NCI-H146 treated with DMSO at 0.1 percent for 48 hours (cell line): ENCODE data around the gene SLC30A9.
A peak's percentile ranks its signal among the peaks of the same experiment; 100 is the strongest.

Experiments
- DNase-seq: peaks from one replicate; lab custom pipeline; 2025; ENCODE audit not compliant: unreplicated experiment; lab: John Stamatoyannopoulos, UW

SLC30A9 gene

GRCh38 chr4:41990365-41991111, at the start of gene SLC30A9:
TSS of gene SLC30A9 (plus strand) at chr4:41990530. CDS start at chr4:41990652, 122 bp downstream.
- peak; percentile 90 for DNase-seq

GRCh38 chr4:41940834-41941233, 49.5 kb upstream of the SLC30A9 start:
- no peak for DNase-seq

GRCh38 chr4:41943506-41943905, 46.8 kb upstream of the SLC30A9 start:
- DNase-seq: no peak

GRCh38 chr4:41944089-41944488, 46.2 kb upstream of the SLC30A9 start:
- no peak for DNase-seq

GRCh38 chr4:41949531-41949930, 40.8 kb upstream of the SLC30A9 start:
- DNase-seq: no peak

- no peak for DNase-seq
These were observed 32.7 kb upstream of the SLC30A9 start for GRCh38 chr4:41957634-41958033.

- DNase-seq: no peak
These were observed 27.2 kb upstream of the SLC30A9 start for GRCh38 chr4:41963105-41963504.

- DNase-seq: no peak
These were observed 25.9 kb upstream of the SLC30A9 start for GRCh38 chr4:41964401-41964800.

GRCh38 chr4:41967392-41967791, 22.9 kb upstream of the SLC30A9 start:
- DNase-seq: no peak

GRCh38 chr4:41969671-41970070, 20.7 kb upstream of the SLC30A9 start:
- DNase-seq: no peak

GRCh38 chr4:41975341-41975740, 15.0 kb upstream of the SLC30A9 start:
- no peak for DNase-seq

GRCh38 chr4:41976775-41977516, 13.4 kb upstream of the SLC30A9 start:
- no peak for DNase-seq

GRCh38 chr4:41977709-41978108, 12.6 kb upstream of the SLC30A9 start:
- no peak for DNase-seq

GRCh38 chr4:41981456-41981855, 8.9 kb upstream of the SLC30A9 start, which contains the start of gene DCAF4L1:
TSS of gene DCAF4L1 (plus strand) at chr4:41981756. CDS start at chr4:41981793, 37 bp downstream.
- no peak for DNase-seq

- no peak for DNase-seq
These were observed 7.6 kb upstream of the SLC30A9 start for GRCh38 chr4:41982716-41983115.

GRCh38 chr4:41985151-41985550, 5.2 kb upstream of the SLC30A9 start:
- DNase-seq: no peak

GRCh38 chr4:41989994-41990364, 351 bp upstream of the SLC30A9 start:
- peak; percentile 47 for DNase-seq

GRCh38 chr4:41991916-41992767, 1.8 kb downstream of the SLC30A9 start:
- DNase-seq: no peak

- DNase-seq: no peak
These were observed 2.9 kb downstream of the SLC30A9 start for GRCh38 chr4:41992967-41993857.

GRCh38 chr4:41994461-41994985, 4.2 kb downstream of the SLC30A9 start:
- no peak for DNase-seq
